H1 (cell line): ENCODE results near the gene TRIP13. TPM values are rescaled to one million over a fixed set of nuclear protein-coding genes. Genes with fewer than 3 reads are reported as not detected.

Experiments
- GABPA ChIP-seq: IDR thresholded peaks from 2 replicates; pipeline ENCODE4 v1.6.1; 2011; ENCODE audit warnings: mild to moderate bottlenecking, low read length, moderate library complexity, borderline replicate concordance; ENCODE audit not compliant: insufficient read depth
- RNF2 ChIP-seq: fragments of 200-900, 300-1000 bp; sonication (generic); IDR thresholded peaks from 2 replicates; pipeline ENCODE4 v1.7.1; 2016; ENCODE audit warnings: borderline replicate concordance, low read depth, mild to moderate bottlenecking, antibody characterized with exemption, low read length; ENCODE audit not compliant: poor library complexity, severe bottlenecking; ENCODE audit errors: missing control alignments
- SIRT6 ChIP-seq: IDR thresholded peaks from one replicate; pipeline ENCODE4 v1.7.1; 2012; ENCODE audit warnings: low read length, inconsistent platforms
- polyA plus RNA-seq, 7 experiments: library from polyadenylated mRNA; depleted of rRNA in 3 of 7; stranded (reverse) in 5 of 7; unstranded in 2 of 7; fragments of >200 nt in 5 of 7; fragments of 200-250 nt in 2 of 7; gene quantifications; 1 replicate in 5 of 7; 2 replicates in 1 of 7; 4 replicates in 1 of 7; pipeline versions ENCODE4 v1.2.1 to v1.2.3, GENCODE V29; 2011 to 2013; ENCODE audit warnings: missing spikeins in 2 of 7, mixed read lengths in 2 of 7
- total RNA-seq: library from RNA; stranded (reverse); fragmentation: NEBNext Ultra II Directional; extraction: Animal tissue kit (Norgen Biotek cat#: 25700); gene quantifications from 2 replicates; pipeline ENCODE4 v1.2.1, GENCODE V29; 2021

Gene TRIP13
- total and polyA plus RNA-seq, 2 of the 8 experiments (the other 6 are each of a cell fraction or from before 2014, with no cell fraction given), result 20.0 to 39.2 TPM

GRCh38 chr5:962801-963200 is 70.1 kb downstream of the TRIP13 start (continued):
- TF ChIP-seq RNF2 (no peak), SIRT6 (no peak), GABPA (no peak)
